NCI-H187 treated with DMSO at 0.1 percent for 48 hours (cell line): Measurements from ENCODE around the gene INSC.

ENCODE experiments used
- DNase-seq: peaks from one replicate; lab custom pipeline; 2025; lab: John Stamatoyannopoulos, UW

The INSC gene

GRCh38 chr11:15109602-15110001 lies 5.1 kb upstream of the INSC start:
- no peak for DNase-seq

DNA sequence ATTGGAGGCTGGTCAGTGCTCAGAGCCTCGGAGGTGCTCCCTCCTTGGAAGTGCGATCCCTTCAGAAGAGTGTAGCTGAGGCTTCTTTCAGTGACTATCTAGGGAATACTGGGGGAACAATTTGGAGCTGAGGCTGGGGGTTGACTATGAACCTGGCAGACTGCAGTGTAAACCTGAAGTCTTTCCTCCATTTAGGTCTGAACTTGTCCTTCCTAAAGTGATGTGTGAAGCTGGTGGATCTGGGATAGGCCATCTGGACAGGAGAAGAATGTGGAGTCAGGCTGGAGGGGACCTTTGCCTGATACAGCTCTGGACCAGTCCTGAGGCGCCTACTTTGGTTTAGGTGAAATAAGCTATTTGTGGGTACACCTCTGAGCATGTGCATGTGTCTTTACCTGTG lies 3.5 kb upstream of the INSC start:
- no peak for DNase-seq

GRCh38 chr11:15112131-15112541 lies 2.6 kb upstream of the INSC start:
- DNase-seq: no peak

DNA sequence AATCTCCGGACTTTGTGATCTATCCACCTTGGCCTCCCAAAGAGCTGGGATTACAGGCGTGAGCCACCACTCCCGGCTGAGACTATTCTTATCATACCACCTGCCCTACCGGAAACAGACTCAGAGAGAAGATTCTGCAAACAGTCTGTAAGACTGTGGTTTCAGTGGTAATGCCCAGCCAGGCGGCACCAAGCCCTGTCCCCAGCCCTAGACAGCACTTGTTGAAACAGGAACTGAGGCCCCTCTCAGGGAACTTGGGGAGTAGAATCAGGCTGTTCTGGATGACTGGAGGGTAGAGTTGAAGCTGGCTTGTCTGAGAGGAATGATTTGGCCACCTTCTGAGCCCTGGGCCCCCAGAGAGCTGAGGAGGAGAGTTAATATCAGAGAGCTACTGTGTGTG lies 1.3 kb upstream of the INSC start:
- no peak for DNase-seq

- no peak for DNase-seq
Measured at GRCh38 chr11:15115686-15116085, 963 bp downstream of the INSC start.

- DNase-seq: no peak
Measured at GRCh38 chr11:15117751-15118150, 3.0 kb downstream of the INSC start.

DNA sequence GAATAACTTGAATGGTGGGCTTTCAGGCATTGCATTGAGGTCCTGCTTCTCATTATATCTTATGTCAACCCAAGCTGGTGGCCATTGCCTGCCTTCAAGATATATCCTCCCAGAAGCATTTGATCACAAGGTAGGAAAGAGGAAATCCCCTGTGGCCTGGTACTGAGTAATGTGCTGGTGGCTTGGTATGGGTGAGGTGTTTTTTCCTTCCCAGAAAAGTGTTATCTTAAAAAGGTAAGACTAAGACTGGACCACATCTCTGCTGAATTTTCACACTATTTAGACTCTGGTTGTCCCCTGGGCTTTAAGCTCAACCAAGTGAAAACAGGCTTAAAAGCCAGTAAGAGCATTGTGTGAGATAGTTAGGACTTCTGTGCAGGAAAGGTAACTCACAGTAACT lies 3.7 kb downstream of the INSC start:
- DNase-seq: no peak

- no peak for DNase-seq
Measured at GRCh38 chr11:15119352-15119751, 4.6 kb downstream of the INSC start.

DNA sequence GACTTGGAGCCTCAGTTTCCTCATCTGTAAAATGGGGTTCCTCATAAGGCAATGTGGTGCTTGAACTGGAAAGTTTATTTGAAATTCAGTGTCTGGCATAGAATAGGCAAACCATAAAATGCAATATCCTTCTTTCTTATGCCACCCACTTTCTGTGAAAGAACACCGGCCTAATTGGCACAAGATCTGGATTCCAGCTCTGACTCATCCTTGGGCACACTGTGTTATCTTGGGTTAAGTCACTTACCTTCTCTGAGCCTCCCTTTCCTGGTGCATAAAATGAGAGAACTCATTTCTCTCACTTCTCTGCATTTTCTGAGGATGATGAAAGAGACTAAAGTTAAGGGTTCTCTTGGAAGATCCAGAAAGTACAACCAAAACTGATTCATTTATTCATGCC lies 5.1 kb downstream of the INSC start:
- no peak for DNase-seq

GRCh38 chr11:15123849-15124248 lies 9.1 kb downstream of the INSC start:
- DNase-seq: no peak

DNA sequence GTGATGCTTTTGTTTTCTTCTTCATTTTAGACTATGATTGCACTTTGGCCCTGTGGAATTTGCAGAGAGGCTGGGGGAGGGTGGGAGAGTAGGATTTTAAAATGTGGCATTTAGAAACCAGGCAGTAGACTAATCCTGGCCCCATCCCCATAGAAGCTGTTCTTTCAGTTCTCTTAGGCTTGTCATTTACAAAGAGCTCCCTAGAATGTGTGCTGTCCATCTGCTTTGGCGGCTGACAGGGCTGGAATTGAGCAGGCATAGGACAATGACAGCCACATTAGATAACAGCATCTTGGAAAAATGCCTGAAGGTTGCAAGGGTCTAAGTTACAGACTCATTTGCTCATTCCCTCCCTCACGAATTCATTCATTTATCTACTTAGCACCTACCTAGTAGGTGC lies 9.8 kb downstream of the INSC start:
- no peak for DNase-seq

DNA sequence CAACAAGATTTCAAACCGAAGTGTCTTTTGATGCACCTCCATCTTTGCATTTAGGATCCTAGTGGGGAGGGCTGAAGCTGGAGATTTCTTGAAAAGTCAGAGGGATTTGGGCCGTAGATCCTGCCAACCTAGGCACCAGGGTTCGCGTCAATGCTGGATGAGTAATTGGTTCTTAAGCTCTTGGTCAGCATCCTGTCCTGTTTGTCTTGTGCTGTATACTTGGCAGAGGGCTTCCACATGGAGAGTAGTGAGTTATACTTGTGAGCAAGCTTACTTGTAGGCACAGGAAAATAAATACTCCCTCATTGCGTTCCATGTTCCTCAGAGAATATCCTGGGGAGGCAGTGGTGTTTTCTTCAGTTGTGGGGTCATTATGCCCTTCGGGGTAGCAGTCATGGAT lies 12.6 kb downstream of the INSC start:
- DNase-seq: no peak

DNA sequence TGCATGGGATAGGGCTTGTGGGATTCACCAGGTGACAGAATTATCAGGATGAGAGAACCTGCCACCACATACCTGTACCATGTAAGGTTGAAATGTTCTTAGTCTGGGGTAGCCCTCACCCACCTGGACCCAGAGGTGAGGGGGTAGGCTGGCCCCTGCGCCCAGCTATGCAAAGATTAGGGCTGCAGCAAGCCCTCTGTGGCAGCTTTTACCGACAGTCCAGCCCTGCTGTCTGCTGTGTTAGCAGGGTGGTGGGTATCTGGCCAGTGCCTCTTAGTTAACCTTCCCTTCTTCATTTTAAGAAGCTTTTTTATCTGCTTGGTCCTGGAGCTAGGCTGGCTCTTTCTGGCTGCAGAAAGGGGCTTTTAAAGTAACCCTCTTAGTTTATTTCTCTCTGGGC lies 13.9 kb downstream of the INSC start:
- no peak for DNase-seq

DNA sequence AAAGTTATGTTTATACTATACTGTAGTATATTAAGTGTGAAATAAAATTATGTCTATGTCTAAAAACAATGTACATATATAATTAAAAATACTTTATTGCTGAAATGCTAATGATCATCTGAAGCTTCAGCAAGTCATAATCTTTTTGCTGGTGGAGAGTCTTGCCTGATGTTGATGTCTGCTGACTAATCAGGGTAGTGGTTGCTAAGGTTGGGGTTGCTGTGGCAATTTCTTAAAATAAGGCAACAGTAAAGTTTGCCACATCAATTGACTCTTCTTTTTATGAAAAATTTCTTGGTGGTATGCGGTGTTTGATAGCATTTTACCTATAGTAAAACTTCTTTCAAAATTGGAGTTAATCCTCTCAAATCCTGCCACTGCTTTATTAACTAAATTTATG lies 21.4 kb downstream of the INSC start:
- no peak for DNase-seq

GRCh38 chr11:15139096-15139770 lies 24.5 kb downstream of the INSC start:
- DNase-seq: no peak

GRCh38 chr11:15139958-15140659 lies 25.4 kb downstream of the INSC start:
- no peak for DNase-seq

GRCh38 chr11:15141381-15141780 lies 26.7 kb downstream of the INSC start:
- no peak for DNase-seq

DNA sequence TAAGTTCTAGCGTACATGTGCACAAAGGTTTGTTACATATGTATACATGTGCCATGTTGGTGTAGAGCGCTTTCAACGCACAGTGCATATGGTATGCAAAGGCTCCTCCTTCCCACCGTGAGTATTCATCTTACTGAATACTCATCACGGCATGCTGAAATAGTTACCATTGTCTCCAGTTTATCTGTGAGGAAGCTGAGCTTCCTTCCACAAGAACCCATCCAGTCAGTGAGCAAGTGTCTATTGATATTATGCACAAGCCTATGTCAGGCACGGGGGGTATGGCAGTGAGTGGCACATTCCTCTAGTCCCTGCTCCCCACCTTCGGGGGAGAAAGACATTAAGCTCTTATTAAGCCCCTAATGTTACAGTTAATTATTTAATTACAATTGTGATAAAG lies 28.1 kb downstream of the INSC start:
- DNase-seq: no peak

GRCh38 chr11:15143855-15144254 lies 29.1 kb downstream of the INSC start:
- DNase-seq: no peak

- DNase-seq: no peak
Measured at GRCh38 chr11:15144347-15144746, 29.6 kb downstream of the INSC start.

DNA sequence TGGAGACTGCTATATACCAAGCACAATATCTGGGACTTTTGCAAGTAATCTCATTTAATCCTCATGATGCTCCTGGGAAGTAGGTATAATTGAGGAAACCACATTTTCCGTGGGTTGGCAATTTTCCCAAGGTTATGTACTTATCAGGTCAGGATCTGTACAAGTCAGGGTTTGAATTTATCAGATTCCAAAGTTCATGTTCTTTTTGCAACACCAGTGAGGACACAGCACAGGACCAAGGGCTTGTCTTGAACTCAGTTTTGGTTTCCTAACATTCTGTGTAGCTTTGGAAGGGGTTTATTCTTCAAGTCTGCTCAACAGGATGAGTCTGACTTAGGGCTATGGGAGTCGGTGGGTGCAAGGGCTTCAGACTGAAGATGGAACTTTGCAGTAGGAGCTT lies 30.4 kb downstream of the INSC start:
- DNase-seq: no peak

- DNase-seq: no peak
Measured at GRCh38 chr11:15145615-15146014, 30.9 kb downstream of the INSC start.

- DNase-seq: no peak
Measured at GRCh38 chr11:15146271-15147003, 31.7 kb downstream of the INSC start.
